ENCODE measurements around the gene CSTB.

CSTB gene

GRCh38 chr21:43793243-43793642, 17.1 kb upstream of the CSTB start:
- DNase-seq, result no peak

DNA sequence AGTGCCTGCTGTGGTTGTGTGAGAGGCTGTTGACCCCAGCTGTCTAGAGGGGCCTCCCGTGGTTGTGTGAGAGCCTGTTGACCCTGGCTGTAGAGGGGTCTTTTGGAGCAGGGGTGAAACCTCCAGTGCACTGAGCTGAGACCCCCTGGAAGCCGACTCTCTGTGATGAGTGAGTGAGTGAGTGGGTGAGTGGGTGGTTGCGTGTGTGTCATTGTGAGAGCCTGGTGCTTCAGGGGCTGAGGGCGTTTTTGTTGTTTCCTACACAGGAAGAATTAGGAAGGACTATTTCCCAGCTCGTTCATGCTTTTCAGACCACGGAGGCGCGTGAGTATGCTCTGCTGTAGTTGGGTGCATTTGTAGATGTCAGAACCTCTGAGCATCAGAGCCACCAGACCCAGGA, 16.3 kb upstream of the CSTB start:
- no peak for DNase-seq

- no peak for DNase-seq
Observed at GRCh38 chr21:43790010-43790524, 14.0 kb upstream of the CSTB start.

GRCh38 chr21:43789276-43790009, 13.3 kb upstream of the CSTB start, which contains the start of gene RRP1:
Gene RRP1 (plus strand): TSS chr21:43789577. CDS start chr21:43789630, 53 bp downstream.
- peak; percentile 33 to 94 (median 85) for DNase-seq

- DNase-seq, result no peak
Observed at GRCh38 chr21:43786807-43787440, 10.8 kb upstream of the CSTB start.

GRCh38 chr21:43786300-43786806, 10.2 kb upstream of the CSTB start:
- DNase-seq, result no peak

GRCh38 chr21:43785134-43785533, 9.0 kb upstream of the CSTB start:
- DNase-seq, result no peak

- DNase-seq, result no peak
Observed at GRCh38 chr21:43783098-43783700, 7.1 kb upstream of the CSTB start.

DNA sequence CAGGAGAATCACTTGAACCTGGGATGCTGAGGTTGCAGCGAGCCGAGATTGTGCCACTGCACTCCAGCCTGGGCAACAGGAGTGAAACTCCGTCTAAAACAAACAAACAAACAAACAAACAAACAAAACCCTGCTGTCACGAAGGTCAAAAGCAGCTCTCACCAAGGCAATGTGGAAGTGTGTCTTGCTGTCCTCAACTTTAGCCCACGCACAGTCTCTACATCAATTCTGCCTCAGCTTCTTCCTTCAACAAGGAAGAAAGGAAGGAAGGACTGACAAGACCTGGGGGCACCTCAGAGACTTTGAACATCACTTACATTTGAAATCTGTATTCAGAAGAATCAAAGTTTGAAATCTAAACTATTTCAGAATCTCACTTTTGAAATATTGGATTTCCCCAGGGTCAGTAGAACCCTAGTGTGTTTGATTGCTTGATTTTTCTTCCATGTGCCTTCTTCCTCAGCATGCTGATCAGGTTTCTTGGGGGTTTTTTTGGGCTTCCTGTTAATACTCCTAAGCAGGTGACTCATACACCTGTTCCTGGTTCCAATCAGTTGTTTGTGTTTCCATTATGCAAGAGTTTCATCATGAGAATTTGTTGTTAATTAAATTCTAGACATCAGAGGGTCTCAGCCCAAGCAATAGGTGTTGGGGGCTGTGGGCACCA, 6.5 kb upstream of the CSTB start:
- no peak for DNase-seq

DNA sequence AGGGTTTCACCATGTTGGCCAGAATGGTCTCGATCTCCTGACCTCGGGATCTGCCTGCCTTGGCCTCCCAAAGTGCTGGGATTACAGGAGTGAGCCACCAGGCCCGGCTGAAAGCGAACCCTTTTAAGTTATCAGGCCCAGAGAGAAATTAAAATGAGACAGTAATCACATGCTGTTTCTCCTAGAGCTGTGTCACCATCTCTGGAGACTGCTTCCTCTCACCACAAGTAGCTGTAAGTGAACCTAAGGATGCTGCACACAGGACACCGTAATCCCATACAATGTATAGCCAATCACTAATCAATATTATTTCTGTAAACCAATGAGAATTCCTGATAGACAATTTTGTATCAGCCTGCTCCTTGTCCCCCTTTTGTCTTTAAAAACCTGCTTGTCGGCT, 5.7 kb upstream of the CSTB start:
- no peak for DNase-seq

- no peak for DNase-seq
Observed at GRCh38 chr21:43779660-43780059, 3.6 kb upstream of the CSTB start.

GRCh38 chr21:43778469-43779335, 2.6 kb upstream of the CSTB start:
- DNase-seq, result peak in 1 of 56 donors; percentile 4

- DNase-seq, result no peak
Observed at GRCh38 chr21:43777953-43778352, 1.8 kb upstream of the CSTB start.

DNA sequence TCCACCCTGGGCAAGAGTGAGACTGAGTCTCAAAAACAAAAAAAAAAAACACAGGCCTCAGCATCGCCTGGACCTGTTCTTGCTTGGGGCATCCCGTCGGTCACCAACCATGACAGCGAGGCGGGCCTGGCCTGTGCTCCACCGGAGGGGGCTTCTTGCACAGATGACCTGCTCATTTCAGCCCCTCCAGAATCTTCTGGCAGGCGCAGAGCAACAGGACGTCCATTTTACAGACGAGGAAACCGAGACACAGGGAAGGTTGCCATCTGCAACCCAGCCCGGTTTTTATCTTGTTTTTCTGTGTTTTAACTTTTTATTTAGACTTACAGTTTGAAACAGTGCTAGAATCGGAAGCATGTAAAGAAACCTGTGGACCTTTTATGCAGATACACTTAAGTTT, 918 bp downstream of the CSTB start:
- DNase-seq, result no peak

DNA sequence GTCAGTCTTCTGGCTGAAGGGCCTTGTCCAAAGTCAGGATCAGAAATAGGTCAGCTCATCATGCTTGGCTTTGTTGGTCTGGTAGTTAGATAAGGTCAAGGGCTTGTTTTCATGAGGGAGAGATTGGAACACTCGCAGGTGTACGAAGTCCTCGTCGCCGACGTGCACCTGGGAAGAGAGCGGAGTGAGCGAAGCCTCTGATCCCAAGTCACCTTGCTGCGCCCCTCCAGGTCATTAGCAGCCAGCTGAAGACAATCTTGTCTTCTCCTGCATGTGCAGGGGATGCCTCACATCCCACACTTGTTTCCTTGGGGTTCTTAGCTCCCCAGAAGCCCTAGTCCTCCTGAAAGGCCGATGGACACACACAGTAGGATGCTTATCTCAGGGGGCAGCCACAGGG, 1.9 kb downstream of the CSTB start:
- no peak for DNase-seq

DNA sequence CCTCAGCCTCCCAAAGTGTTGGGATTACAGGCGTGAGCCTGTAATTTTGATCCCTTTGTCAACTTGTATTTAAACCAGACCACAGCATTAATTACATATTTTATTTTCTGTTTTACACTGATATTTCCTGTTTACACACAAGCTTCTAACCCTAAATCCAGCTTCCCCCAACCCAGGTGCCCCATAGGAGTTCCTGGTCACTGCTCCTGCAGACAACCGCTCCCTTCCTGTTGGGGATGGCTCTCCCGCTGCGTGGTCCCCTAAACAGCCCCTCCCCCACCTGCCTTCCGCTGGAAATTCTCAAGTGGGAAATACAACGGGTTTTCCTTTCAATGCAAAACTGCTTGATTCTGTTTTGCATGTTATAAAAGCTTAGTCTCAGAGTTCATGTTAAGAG, 3.7 kb downstream of the CSTB start:
- DNase-seq, result no peak

GRCh38 chr21:43771698-43772424, 4.2 kb downstream of the CSTB start:
- DNase-seq, result no peak

- DNase-seq, result no peak
Observed at GRCh38 chr21:43771199-43771675, 4.9 kb downstream of the CSTB start.

DNA sequence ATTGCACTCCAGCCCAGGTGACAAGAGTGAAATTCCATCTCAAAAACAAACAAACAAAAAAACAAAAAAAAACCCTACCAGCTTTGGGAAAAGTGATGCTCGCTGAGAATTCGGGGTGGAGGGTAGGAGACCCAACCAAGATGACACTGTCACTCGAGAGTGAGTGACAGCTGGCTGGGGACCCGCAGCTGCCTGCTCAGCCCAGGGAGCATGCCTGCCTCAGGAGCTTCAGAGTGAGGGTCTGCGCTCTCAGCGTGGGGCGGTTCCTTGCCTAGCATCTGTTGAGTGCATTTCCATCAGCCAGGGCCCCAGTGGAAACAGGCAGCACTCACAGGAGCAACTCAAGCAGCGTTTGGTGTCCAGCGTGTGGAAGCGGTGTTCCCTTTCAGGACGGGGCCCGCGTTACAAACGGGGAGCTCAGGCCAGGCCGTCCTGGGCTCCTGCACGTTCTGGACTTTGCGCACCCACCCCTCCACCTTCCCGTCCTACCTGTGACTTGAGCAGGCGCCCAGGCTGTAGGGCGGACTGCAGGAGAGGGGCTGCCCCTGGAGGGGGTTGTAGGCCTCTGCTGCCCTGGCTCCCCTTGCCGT, 5.9 kb downstream of the CSTB start:
- no peak for DNase-seq

All from nucleus accumbens (tissue), 56 donors.